H1 (cell line): ENCODE data around the gene SH3GL2.

ENCODE experiments used
- GABPA ChIP-seq: IDR thresholded peaks from 2 replicates; pipeline ENCODE4 v1.6.1; 2011; ENCODE audit warnings: mild to moderate bottlenecking, low read length, moderate library complexity, borderline replicate concordance; ENCODE audit not compliant: insufficient read depth
- POLR2A ChIP-seq, 2 experiments: IDR thresholded peaks; 1 replicate in 1 of 2; 2 replicates in 1 of 2; pipeline ENCODE4 v1.6.1; 2011; ENCODE audit warnings: low read depth in 2 of 2, low read length in 2 of 2, mild to moderate bottlenecking in 2 of 2; ENCODE audit errors: control extremely low read depth in 1 of 2
- TAF1 ChIP-seq: IDR thresholded peaks from 2 replicates; pipeline ENCODE4 v1.6.1; 2011; ENCODE audit warnings: mild to moderate bottlenecking, low read depth, low read length
- TF ChIP-seq, protein P1 (sequence below), 3 experiments: IDR thresholded peaks; 1 replicate in 2 of 3; 2 replicates in 1 of 3; pipeline versions ENCODE4 v1.5.1 to v1.6.1; 2011; ENCODE audit warnings: low read length in 3 of 3, mild to moderate bottlenecking in 3 of 3, inconsistent platforms in 2 of 3, low read depth in 1 of 3, moderate library complexity in 1 of 3; ENCODE audit not compliant: insufficient read depth in 1 of 3; ENCODE audit errors: control extremely low read depth in 1 of 3

DNA sequence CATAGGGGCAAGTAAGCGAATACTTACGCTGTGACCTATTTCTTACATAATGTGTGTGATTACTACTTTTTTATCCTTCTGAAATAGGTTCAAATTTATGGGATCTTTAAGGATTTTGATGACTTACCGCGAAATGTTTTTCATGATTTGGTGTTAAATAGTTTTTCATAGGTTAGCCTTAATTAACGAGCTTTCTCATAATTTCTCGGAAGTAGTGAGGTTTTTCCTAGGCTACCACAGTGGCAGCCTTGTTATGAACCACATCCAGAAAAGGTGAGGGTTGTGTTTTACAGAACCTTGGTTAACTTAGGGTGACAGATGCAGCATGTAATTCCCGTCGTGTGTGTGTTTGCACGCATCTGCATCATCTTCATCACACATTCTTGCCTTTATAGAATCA, 1.3 kb downstream of the SH3GL2 start:
- TF ChIP-seq POLR2A (IDR thresholded peaks at IDR 0.05; ENCODE audit: control extremely low read depth in 1 of 2, low read depth in 2 of 2, low read length in 2 of 2) (no peak), TAF1 (no peak), GABPA (no peak)
- TF ChIP-seq, protein P1, sequence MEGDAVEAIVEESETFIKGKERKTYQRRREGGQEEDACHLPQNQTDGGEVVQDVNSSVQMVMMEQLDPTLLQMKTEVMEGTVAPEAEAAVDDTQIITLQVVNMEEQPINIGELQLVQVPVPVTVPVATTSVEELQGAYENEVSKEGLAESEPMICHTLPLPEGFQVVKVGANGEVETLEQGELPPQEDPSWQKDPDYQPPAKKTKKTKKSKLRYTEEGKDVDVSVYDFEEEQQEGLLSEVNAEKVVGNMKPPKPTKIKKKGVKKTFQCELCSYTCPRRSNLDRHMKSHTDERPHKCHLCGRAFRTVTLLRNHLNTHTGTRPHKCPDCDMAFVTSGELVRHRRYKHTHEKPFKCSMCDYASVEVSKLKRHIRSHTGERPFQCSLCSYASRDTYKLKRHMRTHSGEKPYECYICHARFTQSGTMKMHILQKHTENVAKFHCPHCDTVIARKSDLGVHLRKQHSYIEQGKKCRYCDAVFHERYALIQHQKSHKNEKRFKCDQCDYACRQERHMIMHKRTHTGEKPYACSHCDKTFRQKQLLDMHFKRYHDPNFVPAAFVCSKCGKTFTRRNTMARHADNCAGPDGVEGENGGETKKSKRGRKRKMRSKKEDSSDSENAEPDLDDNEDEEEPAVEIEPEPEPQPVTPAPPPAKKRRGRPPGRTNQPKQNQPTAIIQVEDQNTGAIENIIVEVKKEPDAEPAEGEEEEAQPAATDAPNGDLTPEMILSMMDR (IDR thresholded peaks at IDR 0.05; ENCODE audit: control extremely low read depth in 1 of 3, insufficient read depth in 1 of 3, low read depth in 1 of 3, low read length in 3 of 3) = no peak
